Epidermal melanocyte (primary cell): Measurements from ENCODE around the gene IVD.
A peak's percentile ranks its signal among the peaks of the same experiment; 100 is the strongest.
"Not testable (repeated sequence)": the region's sequence is repeated elsewhere in the genome, so short reads cannot be mapped to it uniquely, and the experiment has no call there.

ENCODE experiments used
- DNase-seq: peaks from one replicate; pipeline ENCODE4 v3.0.0; 2011; ENCODE audit warnings: low spot score; ENCODE audit not compliant: insufficient read length

The IVD gene

DNA sequence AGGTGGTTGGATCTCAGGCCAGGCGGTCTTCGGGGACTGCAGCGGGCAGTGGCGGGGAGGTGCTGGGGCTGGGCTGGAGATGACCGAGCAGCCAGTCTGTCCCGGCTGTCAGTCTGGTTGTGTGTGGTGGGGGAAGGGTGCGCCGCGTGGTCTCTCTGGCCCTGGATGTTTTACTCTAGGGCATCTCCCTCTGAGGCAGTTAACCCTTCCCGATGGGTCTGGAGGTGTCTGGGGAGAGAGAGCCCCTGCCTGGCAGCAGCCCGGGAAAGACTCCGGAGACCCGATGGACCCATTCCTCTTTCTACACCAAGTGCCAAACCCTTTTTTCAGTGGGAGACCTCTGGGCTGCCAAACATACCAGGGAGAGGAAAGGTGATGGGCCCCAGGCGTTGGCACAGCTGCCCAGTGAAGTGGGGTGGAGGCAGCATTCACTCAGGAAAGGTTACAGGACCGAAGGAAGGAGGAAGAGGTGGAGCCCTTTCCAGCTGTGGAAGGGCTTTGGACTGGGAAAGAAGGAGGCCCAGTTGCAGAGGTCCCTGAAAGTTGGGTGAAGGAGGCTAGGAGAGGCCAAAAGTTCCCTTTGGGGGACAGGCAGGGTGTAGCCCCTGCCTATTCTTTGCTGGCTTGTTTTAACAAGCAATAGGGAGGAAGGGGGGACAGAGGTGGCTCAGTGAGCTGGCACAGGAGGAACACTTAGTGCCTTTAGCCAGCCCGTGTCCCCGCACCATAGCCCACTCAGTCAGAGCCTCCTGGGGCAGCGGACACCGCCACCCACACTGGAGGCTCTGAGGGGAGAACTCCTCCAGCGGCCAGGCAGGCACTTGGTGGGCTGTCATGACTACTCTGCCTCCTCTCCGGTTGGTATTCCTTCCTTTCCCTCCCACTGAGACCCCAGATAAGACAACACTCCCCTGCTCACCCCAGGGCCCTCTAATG is 32.4 kb downstream of the IVD start:
- DNase-seq, result peak; percentile 12

DNA sequence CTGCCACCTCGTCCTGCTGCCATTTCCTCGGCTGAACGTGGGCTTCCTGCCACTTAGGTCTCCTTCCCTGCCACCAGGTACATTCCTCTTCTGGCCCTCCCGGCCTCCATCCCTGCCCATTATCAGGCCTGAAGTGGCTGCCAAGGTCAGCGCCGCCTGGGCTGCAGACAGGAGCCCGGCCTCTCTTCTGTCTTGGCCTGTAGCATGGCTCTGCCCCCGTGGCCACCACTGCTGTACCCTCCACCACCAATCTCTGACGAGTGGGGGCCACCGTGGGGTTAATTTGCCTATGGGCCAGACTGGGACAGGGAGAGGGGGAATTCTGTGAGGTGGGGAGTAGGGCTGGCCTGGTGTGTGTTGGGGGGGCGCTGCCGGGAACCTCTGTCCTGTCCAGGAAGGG is 33.1 kb downstream of the IVD start:
- DNase-seq, result no peak

DNA sequence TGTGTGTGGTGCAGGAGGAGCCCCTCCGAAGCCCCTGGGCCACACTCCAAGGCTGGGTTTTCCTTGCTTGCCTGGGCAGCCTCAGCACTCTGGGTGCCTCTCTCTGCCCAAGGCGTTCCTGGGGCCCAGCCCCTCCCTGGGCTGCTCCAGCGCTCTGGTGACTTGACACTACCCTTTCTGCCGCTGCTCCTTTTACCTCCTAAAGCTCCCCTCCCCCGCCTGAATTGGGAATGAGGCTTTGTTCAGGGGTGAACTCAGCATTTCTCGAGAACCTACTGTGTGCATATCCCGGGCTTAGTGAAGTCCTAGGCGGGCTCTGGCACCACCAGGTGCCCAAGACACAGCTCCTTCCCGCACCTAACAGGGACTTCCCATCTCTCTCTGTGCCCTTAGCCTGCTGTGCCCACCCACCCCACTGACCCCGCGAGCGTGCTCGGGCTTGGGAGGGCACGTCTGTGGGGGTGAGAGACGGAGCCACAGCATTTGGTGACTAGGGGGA is 33.9 kb downstream of the IVD start:
- DNase-seq, result no peak

DNA sequence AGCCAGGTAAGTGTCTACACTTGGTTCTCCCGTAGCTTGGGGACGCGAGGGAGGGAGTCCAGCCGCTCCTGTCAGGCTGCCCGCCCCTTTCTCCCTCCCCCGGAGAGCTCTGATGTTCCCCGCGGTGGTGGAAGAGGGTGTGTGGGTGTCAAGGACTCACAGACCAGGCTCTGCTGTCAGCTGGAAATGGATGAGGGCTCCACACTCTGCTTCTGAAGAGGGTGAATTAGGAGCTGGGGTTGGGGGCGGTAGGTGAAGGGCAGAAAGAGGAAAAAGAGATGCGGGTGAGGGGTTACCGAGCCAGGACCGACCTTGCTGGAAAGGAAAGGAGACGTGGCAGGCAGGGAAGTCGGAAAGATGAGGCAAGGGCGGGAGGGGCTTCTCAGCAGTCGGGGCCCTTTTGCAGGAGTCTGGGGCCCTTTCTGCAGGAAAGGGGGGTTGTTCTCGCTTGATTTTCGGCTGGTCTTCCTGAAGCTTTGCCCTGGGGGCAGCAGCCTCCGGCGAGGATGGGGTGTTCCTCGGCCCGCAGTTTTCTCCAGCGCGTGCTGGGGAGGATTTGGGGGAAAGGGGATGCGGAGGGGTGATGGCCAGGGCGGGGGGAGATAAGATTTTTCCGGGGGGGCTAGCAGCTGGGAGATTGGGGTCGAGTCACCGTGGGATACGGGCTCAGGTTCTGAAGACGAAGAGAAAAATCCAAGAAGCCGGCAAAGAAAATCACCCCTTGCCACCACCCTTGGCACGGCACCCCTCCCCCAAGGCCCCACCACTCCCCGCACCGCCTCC is 34.6 kb downstream of the IVD start:
- DNase-seq, result peak; percentile 22

DNA sequence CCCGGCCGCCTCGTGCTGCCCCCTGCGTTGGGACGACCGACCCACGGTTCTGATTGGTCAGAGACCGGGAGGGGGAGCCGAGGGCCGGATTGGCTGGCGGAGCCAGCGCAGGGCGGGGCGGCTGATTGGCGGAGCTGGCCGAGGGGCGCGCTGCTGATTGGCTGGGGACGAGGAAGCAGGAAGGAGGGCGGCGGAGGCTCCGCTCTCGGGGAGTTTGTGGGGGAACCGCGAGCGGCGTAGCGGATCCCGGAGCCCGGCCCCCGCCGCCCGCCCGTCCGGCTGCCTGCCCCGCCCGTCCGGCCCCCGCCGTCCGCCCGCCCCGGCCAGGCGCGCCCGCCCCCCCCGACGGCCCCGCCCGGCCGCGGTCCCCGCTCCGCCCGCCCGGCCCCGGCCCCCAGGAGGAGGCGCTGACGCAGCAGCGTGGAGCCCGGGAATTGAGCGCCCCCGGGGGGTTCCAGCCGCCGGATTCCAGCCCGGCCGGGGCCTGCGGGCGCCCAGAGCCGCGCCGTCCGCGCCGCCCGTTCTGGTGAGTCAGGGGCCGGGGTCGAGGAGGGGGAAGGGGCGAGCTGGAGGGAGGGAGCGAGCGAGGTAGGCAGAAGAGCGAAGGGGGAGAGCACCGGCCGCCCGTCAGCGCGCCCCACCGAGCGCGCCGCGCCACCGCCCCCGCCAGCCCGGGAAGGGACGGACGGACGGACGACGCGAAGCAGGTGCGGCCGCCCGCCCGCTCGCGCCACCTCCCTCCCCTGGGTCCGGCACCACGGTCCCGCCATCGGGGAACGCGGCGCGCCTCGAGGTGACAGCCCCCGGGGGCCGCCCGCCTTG is 35.4 kb downstream of the IVD start, which contains the start of gene BAHD1:
Gene BAHD1, plus strand, starts transcription at position 211 of the 822 bp plus-strand sequence. CDS start 17,512 bp downstream, outside the sequence.
- DNase-seq, result peak; percentile 100

DNA sequence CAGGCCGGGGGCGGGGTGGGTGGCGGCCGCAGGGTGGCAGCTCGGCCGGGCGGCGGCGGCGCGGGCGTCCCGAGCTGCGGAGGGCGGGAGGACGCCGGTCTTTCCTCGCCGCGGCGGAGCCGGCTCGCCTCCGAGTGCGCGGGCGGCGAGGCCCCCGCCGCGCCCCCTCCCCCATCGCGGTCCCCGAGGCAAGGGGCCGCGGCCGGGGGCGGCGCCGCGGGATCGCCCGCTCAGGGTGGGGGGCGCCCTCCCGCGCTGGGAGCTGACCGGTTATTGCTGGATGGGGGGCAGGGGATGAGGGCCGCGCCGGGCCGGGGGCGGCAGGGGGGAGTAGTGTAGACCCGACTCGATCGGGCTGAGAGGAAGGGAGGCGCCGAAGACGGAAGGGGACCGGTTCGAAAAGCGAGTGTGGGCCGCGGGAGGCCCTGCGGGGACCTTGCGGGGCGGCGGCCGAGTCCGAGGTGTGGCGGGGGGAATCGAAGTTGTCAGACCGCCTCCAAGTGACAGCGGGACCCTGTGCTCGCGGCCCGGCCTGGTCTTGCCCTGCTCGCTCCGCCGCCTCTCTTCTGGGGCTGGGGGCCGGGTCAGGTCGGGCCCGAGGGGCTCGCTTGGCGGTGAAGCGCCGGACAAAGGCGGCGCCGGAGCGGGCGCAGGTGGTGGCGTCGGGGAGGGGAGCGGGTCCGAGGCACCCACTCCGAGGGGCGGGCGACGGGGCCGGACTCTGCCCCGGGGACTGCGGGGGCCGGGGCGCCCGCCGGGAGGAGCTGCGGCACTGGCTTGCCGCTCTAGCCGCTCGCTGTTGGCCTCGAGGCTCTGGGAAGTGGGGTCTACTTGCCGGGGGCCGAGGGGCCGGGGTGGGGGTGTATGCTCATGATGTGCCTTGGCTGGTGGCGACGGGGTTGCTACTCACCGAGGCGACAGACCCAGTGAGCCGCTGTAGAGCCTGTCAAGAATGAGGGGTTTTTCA is 36.3 kb downstream of the IVD start:
- no peak for DNase-seq

DNA sequence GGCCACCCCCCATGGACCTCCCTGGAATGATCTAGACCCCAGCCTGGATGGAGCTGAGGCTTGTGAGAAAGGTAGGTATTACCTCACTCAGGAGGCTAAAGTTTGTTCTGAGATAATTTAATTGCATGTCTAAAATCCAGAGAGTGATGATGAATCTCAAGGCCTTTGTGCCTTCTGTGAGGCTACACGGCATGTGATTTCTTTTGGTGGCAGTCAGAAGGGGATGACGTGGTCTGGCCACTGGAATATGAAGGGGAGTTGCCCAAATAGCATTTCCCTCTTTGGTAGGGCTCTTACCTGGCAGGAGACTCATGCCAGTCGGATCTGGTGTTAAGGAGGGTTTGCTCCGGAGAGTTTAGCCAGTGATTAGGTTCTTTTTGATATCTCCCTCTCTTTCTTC is 37.7 kb downstream of the IVD start:
- DNase-seq, result no peak

DNA sequence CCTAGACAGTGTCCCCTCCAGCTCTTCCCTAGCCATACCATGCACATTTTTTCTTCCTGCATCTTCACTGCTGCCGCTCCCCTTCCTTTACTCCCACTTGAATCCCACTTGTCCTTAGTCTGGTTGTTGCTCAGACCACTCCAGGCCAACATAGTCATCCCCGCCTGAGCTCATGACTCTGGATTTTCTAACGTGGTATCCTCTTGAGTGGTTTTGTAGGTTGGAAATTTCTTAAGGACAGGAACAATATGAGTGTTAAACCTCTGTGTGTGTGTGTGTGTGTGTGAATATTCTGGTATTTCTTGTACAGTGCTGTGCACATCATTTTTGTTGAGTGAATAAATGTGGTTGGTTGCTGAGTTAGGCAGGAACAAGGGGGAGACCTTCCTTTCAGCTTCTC is 38.3 kb downstream of the IVD start:
- no peak for DNase-seq

DNA sequence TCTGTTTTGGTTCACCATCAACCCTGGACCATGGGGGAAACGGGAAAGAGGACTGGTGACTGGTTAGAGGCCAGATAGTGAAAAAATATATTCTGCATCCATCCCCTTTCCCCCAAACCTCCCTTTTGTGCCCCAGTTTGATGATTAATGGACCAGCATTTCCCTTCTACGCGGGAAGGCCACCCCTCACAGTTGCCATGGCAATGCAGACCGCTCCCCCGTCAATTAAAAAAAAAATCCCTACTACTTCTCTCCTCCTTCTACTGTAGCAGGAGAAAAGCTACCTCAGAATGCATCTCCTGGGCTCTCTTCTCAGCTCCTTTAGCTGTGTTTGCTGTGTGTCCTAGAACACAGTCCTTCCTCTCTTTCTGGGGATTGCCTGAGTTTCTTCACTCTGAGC is 39.1 kb downstream of the IVD start:
- DNase-seq, result no peak

DNA sequence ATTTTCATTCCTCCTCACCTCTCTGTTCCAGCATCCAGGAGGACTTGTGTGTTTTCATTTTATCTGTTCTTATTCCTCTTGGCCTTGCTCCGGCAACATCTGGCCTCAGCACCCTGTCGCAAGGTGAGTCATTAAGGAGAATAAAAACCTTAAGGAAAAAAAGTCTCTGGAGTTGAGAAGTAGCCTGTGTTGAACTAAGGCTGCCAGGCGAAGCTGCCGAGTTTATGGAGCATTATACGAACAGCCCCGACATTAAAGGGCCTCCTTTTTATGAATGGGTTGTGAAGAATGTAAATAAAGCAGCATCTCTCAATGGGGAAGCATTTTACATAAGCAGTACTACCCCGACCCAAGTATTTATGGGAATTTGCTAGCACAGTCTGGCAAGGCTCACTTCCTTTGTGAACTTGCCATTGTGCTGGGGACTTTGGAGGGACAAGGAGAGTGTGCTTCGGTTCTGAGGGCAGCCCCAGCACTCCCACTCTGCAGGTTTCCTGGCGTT is 39.9 kb downstream of the IVD start:
- no peak for DNase-seq

DNA sequence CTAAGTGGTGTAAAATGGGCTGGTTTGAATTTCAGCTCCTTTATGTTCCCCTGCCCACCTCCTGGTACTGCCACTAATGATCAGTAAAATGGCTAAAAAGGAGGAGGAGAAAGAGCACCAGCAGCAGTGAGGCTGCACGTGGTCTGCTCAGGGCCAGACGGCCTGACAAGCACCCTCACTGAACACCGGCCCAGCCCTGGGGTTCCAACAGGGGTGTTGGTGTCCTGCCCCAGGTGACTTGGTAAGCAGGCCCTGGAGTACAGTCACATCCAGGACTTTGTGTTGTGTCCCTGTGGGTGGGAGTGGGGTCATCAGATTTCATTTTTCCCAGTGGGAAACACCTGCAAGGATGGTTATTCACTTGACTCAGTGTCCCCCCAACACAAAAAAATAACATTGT is 40.5 kb downstream of the IVD start:
- no peak for DNase-seq

DNA sequence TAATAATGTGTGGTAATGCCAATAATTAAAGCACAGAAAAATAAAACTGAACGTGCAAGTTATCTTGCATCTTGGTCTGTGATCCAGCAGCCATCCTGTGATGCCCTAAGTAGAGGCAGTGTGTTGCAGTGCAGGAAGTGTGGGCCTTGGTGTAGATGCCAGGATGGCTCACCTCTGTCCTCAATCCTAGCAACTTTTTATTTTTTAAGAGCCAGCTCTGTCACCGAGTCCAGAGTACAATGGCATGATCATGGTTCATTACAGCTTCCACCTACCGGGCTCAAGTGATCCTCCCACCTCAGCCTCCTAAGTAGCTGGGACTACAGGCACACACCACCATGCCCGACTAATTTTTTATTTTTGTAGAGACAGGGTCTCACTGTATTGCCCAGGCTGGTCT is 42.8 kb downstream of the IVD start:
- DNase-seq, result no peak

DNA sequence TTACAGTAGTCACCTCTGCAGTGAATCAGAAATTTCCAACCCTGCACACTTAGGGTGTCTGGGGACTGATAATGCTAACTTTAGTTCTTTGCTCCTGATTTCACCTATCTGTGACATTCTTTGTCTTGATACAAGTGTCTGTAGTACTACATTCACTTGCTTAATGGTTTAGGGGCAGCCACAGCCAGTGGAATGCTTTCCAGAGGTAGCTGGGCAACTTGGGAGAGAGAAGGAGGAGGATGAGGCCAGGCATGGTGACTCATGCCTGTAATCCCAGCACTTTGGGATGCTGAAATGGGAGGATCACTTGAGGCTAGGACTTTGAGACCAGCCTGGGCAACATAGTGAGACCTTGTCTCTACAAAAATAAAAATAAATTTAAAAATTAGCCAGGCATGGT is 43.7 kb downstream of the IVD start:
- DNase-seq, result no peak

DNA sequence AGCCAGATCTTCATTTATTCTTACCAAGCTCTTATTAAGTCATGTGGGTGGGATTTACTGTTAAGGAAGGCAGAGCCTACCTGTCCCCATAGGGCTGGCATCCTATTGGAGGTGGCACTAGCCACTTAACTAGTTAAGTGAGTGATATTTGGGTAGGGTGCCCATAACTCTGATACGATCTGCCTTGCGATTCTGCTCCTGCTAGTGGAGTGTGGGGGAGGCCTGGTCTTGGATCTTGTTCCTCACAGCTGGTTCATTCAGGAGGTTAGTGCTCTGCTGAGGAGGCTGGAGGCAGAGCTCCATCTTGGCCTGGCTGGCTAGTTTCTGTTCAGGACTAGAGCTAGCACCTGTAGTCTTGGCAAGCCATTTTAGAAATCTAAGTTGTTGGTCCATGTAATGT is 44.5 kb downstream of the IVD start:
- DNase-seq, result no peak

DNA sequence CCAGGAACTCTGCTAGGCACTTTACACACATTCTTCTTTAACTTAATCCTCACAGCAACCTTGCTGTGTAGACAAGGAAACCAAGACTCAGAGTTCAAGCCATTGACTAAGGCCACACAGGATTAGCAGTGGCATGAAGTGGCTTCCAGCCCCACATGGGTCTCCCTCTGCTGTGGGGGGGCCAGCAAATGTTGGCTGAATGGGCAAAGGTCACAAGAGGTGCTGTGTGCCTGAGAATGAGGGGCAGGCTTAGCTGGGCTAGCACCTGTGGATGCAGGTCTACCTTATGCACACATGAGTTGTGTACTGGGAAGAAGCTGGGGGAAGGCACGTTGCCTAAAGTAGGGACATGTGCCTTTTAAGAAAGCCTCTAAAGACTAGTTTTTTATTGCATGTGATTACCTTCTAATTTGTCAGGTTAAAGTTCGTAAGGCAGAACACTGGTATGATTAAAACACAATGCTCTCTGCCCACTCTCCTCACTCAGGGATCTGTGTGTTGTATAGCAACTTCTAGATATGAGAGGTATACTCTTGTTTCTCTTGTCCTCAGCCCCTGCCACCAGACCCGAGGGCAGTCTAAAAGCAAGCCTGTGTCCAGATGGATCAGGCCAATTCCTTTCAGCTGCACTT is 46.0 kb downstream of the IVD start:
- no peak for DNase-seq

DNA sequence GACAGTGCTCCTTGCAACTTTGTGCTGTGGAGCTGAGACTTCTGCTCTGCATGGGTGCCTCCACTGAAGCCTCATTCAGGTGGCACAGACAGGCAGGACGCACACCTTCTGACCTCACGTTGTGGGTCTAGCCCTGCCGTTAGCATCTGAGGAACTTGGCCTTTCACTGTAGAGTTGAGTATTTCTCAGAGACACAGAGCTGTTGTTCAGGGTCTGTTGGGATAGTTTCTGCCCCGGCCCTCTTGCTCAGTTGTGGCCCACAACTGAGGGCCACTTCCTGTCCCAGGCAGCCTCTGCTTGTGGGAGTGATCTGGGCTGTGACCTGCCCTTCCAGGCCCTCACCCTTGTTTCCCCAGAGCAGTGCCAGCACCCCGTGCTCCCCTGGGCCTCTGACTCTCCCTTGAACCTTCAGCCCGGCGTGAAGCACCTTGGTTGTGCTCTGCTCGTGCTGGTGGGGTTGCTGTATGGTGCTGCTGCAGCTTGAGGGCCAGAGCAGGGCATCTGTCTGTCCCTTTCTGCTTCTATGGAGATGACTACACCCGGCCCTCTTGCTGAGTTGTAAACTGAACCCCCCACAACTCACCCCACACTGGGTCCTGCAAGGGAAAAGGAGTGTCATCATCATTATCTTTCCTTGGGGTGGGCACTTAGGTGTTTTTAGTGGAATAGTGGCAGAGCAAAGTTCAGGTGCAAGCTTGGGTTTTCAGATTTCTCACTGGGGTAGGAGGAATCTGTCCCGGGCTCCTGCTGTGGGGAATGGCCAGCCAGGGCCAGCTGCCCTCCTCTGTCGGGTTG is 46.9 kb downstream of the IVD start:
- DNase-seq, result no peak

DNA sequence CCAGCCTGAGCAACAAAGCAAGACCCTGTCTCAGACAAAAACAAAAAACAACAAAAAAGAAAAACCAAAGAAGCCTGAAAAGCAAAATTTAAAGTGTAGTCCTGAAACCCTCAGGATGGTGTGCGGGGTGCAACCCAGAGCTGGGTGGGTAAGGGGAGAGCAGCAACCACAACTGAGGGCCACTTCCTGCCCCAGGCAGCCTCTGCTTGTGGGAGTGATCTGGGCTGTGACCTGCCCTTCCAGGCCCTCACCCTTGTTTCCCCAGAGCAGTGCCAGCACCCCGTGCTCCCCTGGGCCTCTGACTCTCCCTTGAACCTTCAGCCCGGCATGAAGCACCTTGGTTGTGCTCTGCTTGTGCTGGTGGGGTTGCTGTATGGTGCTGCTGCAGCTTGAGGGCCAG is 48.3 kb downstream of the IVD start:
- DNase-seq, result not testable (repeated sequence)

DNA sequence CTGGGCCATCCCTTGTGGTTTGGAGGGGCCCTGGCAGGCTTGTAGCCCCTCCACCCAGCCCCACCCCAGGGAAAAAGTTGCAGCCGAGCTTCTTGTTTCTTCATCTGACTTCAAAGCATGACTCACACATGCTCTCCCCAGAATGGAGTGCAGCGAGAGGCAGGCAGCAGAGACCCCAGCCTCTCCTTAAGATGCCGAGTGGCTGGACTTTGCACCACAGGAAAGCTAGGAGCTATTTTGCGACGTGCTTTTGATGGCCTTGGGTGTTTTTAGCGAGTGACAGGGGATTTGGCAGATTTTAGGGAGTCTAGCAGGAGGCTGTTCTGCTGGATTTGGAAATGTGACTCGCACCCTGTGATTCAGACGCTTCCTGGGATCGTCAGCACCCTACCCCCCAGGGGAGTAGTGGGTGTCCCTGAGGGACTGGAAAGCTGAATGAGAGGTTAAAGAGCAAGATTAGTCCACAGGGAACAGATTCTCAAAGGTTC is 49.4 kb downstream of the IVD start:
- DNase-seq, result no peak

DNA sequence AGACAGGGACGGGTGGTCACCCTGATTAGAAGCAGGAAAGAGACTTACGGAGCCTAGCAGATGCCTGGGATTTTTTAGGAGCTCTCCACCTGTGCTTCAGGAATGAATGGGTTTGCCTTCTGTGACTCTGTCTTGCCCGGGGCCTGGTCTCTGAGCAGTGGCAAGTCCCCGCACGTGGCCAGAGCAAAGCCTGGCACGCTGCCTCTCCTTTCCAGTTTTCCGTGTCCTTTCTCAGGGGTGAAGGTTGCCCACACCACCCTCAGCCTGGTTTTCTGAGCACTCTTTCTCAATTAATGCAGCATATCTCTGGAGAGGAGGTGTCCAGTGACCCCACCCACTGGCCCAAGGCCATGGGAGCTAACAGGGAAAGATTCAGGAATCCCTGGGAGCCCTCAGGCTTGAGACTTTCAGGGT is 50.7 kb downstream of the IVD start:
- no peak for DNase-seq
